Panc1 (cell line): ENCODE data around the gene NDUFS6. TPM values are rescaled to one million over a fixed set of nuclear protein-coding genes. Genes with fewer than 3 reads are reported as not detected.

ENCODE experiments used
- ATAC-seq: fragments of 200-7000 bp; cut with Tn5 transposase; 2 replicates; pipeline ENCODE4 v1.9.1; 2020; ENCODE audit warnings: mild to moderate bottlenecking, moderate library complexity
- BruUV-seq: library from RNA; stranded (reverse); fragments of 400-500 nt; replicated peaks from 2 replicates; lab custom pipeline; 2021; lab: Mats Ljungman, UMichigan
- CTCF ChIA-PET: fragments of 300-600 bp; sonication (Branson Sonifier 250); formaldehyde crosslinking; loops from one replicate; lab custom pipeline; 2022; ENCODE audit warnings: antibody characterized with exemption; lab: Charles Lee
- POLR2A ChIA-PET: fragments of 300-600 bp; sonication (Branson Sonifier 250); formaldehyde crosslinking; loops from one replicate; lab custom pipeline; 2022; ENCODE audit warnings: antibody characterized with exemption; lab: Charles Lee
- DNase-seq: peaks from one replicate; pipeline ENCODE4 v3.0.0-alpha.2; 2010; ENCODE audit warnings: low read depth, low spot score
- H3K27ac ChIP-seq: 2 replicates; pipeline ENCODE4 v1.5.1; 2011; ENCODE audit warnings: mild to moderate bottlenecking, low read length, inconsistent platforms
- H3K27me3 ChIP-seq: fragments of 200-500 bp; sonication (Bioruptor generic); 2 replicates; pipeline ENCODE4 v1.6.0; 2014; ENCODE audit warnings: low read length, inconsistent platforms; ENCODE audit not compliant: control insufficient read depth, insufficient read depth
- H3K36me3 ChIP-seq: fragments of 200-500 bp; sonication (Bioruptor generic); 2 replicates; pipeline ENCODE4 v1.5.1; 2014; ENCODE audit warnings: inconsistent platforms, mild to moderate bottlenecking, low read length, moderate library complexity; ENCODE audit not compliant: control insufficient read depth, insufficient read depth
- H3K4me1 ChIP-seq: 2 replicates; pipeline ENCODE4 v1.5.1; 2011; ENCODE audit warnings: inconsistent platforms, mild to moderate bottlenecking, low read length, moderate library complexity; ENCODE audit not compliant: control insufficient read depth, insufficient read depth
- H3K4me3 ChIP-seq, 2 experiments: 2 replicates each; pipeline ENCODE4 v1.5.1; 2011 to 2012; ENCODE audit warnings: low read depth in 2 of 2, low read length in 2 of 2, mild to moderate bottlenecking in 2 of 2, inconsistent platforms in 1 of 2, moderate library complexity in 1 of 2
- H3K9me3 ChIP-seq: fragments of 200-500 bp; sonication (Bioruptor generic); 2 replicates; pipeline ENCODE4 v1.5.1; 2014; ENCODE audit warnings: low read depth, mild to moderate bottlenecking, inconsistent platforms, low read length, moderate library complexity; ENCODE audit not compliant: control insufficient read depth, insufficient read depth
- CTCF ChIP-seq: fragments of 450-650 bp; IDR thresholded peaks from 2 replicates; pipeline ENCODE4 v1.5.1; 2017; ENCODE audit warnings: mild to moderate bottlenecking
- POLR2AphosphoS5 ChIP-seq: IDR thresholded peaks from 2 replicates; pipeline ENCODE4 v1.6.1; 2012; ENCODE audit warnings: mild to moderate bottlenecking, low read depth, low read length, moderate library complexity
- REST ChIP-seq, 2 experiments: IDR thresholded peaks; 2 replicates each; pipeline ENCODE4 v1.6.1; 2011 to 2012; ENCODE audit warnings: low read depth in 2 of 2, control low read depth in 1 of 2, low read length in 1 of 2, mild to moderate bottlenecking in 1 of 2, moderate library complexity in 1 of 2; ENCODE audit not compliant: insufficient read depth in 1 of 2
- SIN3A ChIP-seq: IDR thresholded peaks from 2 replicates; pipeline ENCODE4 v1.6.1; 2012; ENCODE audit warnings: low read depth, mild to moderate bottlenecking, low read length, moderate library complexity, borderline replicate concordance; ENCODE audit not compliant: insufficient read depth
- TCF7L2 ChIP-seq: IDR thresholded peaks from 2 replicates; pipeline ENCODE4 v1.6.1; 2011; ENCODE audit warnings: mild to moderate bottlenecking, low read depth, low read length, inconsistent platforms
- in situ Hi-C: cut with HindIII; loops from 2 replicates; pipeline ENCODE4 v1.10.0; 2016; ENCODE audit warnings: low sequenced_read_pairs, low pct_unique_long_range_greater_than_20kb
- intact Hi-C: fragments of 100-400 bp; cut with micrococcal nuclease; formaldehyde crosslinking; loops from one replicate; pipeline ENCODE4 v1.10.0; 2022; ENCODE audit not compliant: unreplicated experiment
- total RNA-seq: library from RNA; stranded (reverse); gene quantifications from one replicate; pipeline ENCODE4 v1.2.1, GENCODE V29; 2021; ENCODE audit not compliant: unreplicated experiment

NDUFS6 gene
- total RNA-seq, 1 experiment from 2014 or later: 70.6 TPM

DNA sequence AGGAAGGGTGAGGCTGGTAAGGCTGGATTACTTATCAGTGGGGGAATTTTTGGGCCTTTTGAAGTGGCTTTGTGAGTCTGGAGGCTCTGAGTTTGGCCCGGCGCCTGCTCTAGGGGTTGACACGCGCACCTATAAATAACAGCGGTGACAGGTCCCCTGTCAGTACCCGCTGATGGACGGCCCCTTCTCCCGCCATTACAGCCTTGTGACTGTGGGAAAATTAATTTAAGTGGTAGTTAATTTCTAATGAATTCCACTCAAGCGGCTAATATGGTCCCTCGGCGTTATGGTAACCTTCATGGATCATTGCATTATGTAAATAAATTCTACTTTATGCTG lies 18.0 kb upstream of the NDUFS6 start:
- no TSS peak for BruUV-seq
- TF ChIP-seq REST (IDR thresholded peaks at IDR 0.05; ENCODE audit: insufficient read depth in 1 of 2, low read depth in 2 of 2, low read length in 1 of 2) (no peak), CTCF (no peak), TCF7L2 (no peak), POLR2AphosphoS5 (no peak), SIN3A (no peak)
- Histone ChIP-seq H3K36me3 (no peaks in the 10 kb centered on the region), H3K27ac (no peak overlapping the region), H3K27me3 (no peaks in the 10 kb centered on the region), H3K4me1 (no peaks in the 10 kb centered on the region), H3K9me3 (no peaks in the 10 kb centered on the region), H3K4me3 (no peak overlapping the region)
- in situ Hi-C loops: no loop called here
- ChIA-PET POLR2A (no interaction called here), CTCF (interaction anchor here (0.6 kb wide), 1 partner anchor 53 kb away, joined by 3 read pairs; no protein-coding TSS in a partner anchor)
- ATAC-seq: no peak
- DNase-seq: no peak
- intact Hi-C loops: no loop called here

- ChIA-PET POLR2A (no interaction called here), CTCF (no interaction called here)
- Histone ChIP-seq H3K4me3 (no peak overlapping the region), H3K27me3 (no peaks in the 10 kb centered on the region), H3K4me1 (no peaks in the 10 kb centered on the region), H3K36me3 (no peaks in the 10 kb centered on the region), H3K27ac (no peak overlapping the region), H3K9me3 (no peaks in the 10 kb centered on the region)
- DNase-seq: no peak
- in situ Hi-C loops (no loop called here), intact Hi-C loops (no loop called here)
- BruUV-seq: no TSS peak
- ATAC-seq: no peak
- TF ChIP-seq TCF7L2 (no peak), POLR2AphosphoS5 (no peak), CTCF (no peak), REST (IDR thresholded peaks at IDR 0.05; ENCODE audit: insufficient read depth in 1 of 2, low read depth in 2 of 2, low read length in 1 of 2) (no peak), SIN3A (no peak)
These were observed 16.8 kb upstream of the NDUFS6 start for GRCh38 chr5:1784197-1785050.
